ENCODE measurements around the gene HNF1A.
"Not testable (repeated sequence)": the region's sequence is repeated elsewhere in the genome, so short reads cannot be mapped to it uniquely, and the experiment has no call there.

HNF1A gene, protein sequence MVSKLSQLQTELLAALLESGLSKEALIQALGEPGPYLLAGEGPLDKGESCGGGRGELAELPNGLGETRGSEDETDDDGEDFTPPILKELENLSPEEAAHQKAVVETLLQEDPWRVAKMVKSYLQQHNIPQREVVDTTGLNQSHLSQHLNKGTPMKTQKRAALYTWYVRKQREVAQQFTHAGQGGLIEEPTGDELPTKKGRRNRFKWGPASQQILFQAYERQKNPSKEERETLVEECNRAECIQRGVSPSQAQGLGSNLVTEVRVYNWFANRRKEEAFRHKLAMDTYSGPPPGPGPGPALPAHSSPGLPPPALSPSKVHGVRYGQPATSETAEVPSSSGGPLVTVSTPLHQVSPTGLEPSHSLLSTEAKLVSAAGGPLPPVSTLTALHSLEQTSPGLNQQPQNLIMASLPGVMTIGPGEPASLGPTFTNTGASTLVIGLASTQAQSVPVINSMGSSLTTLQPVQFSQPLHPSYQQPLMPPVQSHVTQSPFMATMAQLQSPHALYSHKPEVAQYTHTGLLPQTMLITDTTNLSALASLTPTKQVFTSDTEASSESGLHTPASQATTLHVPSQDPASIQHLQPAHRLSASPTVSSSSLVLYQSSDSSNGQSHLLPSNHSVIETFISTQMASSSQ

GRCh38 chr12:120978296-120979219 is at the start of gene HNF1A:
TSS of gene HNF1A (plus strand) at chr12:120978543. CDS start at chr12:120978769, 226 bp downstream.
- no peak for DNase-seq (ENCODE audit: low read depth in 2 of 2)

DNA sequence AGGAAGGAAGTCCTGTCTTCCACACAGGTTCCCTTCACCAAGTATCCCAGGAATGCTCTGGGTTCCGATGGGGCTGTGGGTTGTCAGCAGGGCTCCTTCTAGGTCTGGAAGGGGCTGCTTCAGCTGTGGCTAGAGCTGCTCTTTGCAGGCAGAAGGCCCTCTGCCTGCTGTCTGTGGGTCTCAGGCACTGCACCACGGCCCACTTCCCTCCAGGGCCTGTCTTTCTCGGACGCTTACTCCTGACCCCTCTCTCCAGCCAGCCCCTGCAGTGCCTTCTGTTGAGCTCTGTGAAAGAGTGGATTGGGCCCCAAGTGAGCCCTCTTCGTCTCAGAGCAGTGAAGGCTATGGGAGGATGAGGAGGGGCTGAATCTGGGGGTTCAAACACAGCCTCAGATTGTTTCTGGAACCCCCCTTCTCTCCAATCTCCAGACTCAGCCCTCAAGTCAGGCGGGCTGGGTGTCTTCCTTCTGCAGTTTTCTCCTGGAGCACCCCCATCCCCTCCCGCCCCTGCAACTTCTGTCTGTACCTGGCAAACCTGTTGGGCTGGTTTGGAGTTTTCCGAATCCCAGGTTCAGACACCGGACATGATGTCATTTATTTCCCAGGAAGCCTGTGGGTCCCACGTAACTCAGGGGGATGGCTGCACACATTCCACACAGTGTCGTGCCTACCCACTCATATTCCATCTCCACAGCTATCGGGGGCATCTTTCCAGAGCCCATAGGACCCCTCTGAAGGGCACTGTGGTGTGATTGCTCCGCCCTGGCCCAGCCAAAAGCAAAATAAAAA is 49.3 kb upstream of the HNF1A start:
- DNase-seq (ENCODE audit: low read depth in 2 of 2), result no peak

DNA sequence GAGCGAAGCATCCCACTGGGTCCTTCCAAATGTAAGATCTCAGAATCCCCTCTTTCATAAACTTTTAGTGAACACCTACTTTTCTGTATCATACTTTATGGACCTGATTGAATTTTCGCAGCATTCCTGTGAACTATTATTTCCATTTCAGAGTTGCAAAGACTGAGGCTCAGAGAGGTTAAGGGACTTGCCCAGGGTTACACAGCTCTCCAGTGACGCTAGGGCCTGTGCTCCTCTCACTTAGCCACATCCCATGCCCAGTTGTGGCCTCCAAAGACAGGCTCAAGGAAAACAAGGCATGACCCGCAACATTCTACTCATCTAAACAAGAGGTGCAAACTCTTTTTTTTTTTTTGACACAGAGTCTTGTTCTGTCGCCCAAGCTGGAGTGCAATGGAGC is 48.3 kb upstream of the HNF1A start:
- no peak for DNase-seq (ENCODE audit: low read depth in 2 of 2)

DNA sequence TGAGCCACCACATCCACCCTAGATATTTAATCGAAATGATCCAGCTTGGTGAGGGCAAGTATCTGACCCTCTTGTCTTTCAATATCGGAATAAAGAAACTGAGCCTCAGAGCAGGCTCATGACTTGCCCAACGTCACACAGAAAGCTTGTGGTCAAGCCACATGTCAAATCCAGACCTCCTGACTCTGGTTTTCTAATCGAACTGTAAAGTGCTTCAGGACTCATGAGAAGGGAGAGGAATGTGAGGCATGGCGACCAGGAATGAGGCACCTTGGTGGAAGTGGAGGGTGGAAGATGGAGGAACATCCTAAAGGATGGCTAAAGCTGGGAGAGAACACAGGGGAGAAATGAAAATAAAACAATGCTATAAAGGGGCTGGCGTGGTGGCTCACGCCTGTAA is 46.3 kb upstream of the HNF1A start:
- no peak for DNase-seq (ENCODE audit: low read depth in 2 of 2)

GRCh38 chr12:120932956-120933526 is 45.3 kb upstream of the HNF1A start:
- no peak for DNase-seq (ENCODE audit: low read depth in 2 of 2)

DNA sequence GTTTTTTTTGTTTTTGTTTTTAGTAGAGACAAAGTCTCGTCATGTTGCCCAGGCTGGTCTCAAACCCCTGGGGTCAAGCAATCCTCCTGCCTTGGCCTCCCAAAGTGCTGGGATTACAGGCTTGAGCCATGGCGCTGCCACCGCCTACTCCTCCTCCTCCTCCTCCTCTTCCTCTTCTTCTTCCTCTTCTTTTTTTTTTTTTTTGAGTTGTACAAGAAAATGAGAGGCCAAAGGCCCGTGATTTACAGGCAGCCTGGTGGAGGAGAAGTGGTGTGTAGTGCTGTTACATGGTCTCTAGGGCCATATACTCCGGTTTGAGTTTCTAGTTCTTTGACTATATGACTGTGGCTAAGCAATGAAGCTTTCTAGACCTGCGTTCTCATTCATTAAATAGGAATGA is 44.6 kb upstream of the HNF1A start:
- no peak for DNase-seq (ENCODE audit: low read depth in 2 of 2)

DNA sequence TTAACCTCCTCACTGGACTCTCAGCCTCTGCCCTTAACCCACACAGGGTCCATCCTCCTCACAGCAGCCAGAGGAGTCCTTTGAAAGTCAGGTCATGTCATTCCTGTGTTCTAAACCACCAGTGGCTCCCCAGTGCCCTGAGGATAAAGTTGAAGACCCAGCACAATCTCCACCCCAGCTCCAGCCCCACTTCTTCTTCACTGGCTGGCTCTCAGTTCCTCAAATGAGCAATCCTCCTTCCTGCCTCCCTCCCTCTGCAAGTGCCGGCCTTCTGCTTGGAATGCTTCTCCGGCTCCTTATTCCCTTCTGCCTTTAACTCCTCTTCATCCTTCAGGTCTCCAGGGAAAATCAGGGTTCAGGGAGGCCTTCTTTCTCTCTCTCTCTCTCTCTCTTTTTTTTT is 42.1 kb upstream of the HNF1A start:
- no peak for DNase-seq (ENCODE audit: low read depth in 2 of 2)

DNA sequence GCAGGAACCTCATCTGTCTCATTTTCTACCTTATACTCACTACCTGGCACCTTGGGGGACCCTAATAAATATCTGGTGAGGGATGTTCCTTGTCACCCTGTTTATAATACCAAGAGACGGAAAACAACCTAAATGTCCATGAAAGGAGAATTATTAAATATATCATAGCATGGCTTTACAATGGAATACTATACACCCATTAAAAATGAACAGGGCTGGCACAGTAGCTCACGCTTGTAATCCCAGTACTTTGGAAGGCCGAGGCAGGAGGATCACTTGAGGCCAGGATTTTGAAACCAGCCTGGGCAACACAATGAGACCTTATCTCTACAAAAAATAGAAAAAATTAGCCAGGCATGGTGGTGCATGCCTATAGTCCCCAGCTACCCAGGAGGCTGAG is 39.8 kb upstream of the HNF1A start:
- no peak for DNase-seq (ENCODE audit: low read depth in 2 of 2)

DNA sequence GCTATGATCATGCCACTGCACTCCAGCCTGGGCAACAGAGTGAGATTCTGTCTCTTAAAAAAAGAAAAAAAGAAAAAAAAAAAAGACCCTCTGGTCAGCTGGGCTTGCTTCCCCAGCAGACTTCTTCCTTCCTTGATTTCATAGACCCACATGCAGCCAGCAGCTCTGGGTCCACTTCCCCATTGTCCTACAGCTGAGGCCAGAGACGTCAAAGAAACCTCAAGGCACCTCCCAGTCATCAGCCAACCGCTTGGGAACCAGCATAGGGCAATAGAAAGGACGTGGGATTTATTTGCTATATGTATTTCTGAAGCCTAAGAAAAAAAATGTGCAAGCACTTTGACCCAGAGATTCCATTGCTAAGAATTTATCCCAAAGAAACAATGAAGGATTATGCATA is 38.8 kb upstream of the HNF1A start:
- DNase-seq (ENCODE audit: low read depth in 2 of 2), result no peak

GRCh38 chr12:120940006-120940405 is 38.3 kb upstream of the HNF1A start:
- no peak for DNase-seq (ENCODE audit: low read depth in 2 of 2)

- no peak for DNase-seq (ENCODE audit: low read depth in 2 of 2)
Observed at GRCh38 chr12:120940799-120941198, 37.5 kb upstream of the HNF1A start.

- no peak for DNase-seq (ENCODE audit: low read depth in 2 of 2)
Observed at GRCh38 chr12:120941412-120941811, 36.9 kb upstream of the HNF1A start.

DNA sequence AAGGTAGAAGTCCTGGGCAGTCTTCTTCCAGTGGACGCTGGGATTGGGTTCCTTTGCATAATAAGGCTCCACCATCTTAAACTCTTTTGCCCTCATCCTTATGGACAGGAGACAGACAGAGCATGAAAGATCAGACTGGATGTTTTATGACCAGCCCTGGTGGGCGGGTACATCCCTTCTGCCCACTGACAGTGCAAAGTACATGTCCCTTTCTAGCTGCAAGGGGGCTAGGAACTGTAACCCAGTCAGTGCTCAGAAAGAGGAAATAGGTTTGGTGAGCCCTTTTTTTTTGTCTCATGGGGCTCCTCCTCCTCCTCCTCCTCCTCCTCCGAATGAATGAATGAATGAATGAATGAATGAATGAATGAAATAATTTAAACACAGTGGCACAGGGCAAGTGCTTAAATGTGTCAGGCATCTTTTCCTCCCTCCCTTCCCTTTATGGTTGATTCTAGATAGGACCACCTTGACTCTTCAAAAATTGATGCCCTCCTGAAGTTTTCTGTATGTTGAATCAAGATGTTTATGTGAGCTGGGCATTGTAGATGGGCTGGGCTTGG is 36.4 kb upstream of the HNF1A start:
- no peak for DNase-seq (ENCODE audit: low read depth in 2 of 2)

- DNase-seq (ENCODE audit: low read depth in 2 of 2), result no peak
Observed at GRCh38 chr12:120943482-120943881, 34.9 kb upstream of the HNF1A start.

GRCh38 chr12:120944645-120945217 is 33.6 kb upstream of the HNF1A start:
- DNase-seq (ENCODE audit: low read depth in 2 of 2), result peak; percentile 21 to 46

DNA sequence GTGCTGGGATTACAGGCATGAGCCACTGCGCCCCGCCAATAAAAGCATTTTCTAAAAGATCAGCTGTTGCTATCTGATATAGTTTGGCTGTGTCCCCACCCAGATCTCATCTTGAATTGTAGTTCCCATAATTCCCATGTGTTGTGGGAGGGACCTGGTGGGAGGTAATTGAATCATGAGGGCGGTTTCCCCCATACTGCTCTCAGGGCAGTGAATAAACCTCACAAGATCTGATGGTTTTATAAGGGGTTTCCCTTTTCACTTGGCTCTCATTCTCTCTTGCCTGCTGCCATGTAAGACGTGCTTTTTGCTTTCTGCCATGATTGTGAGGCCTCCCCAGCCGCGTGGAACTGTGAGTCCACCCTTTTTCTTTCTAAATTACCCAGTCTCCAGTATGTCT is 32.8 kb upstream of the HNF1A start:
- not testable (repeated sequence) for DNase-seq (ENCODE audit: low read depth in 2 of 2)

DNA sequence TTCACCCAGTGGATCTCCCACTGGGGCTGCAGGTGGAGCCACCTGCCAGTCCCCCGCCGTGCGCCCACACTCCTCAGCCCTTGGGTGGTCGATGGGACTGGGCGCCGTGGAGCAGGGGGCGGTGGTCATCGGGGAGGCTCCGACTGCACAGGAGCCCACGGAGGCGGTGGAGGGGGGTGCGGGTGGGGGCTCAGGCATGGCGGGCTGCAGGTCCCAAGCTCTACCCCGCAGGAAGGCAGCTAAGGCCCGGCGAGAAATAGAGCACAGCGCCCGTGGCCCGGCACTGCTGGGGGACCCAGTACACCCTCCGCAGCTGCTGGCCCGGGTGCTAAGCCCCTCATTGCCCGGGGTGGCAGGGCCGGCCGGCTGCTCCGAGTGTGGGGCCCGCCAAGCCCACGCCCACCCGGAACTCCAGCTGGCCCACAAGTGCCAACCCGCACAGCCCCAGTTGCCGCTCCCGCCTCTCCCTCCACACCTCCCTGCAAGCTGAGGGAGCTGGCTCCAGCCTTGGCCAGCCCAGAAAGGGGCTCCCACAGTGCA is 28.0 kb upstream of the HNF1A start:
- not testable (repeated sequence) for DNase-seq (ENCODE audit: low read depth in 2 of 2)

DNA sequence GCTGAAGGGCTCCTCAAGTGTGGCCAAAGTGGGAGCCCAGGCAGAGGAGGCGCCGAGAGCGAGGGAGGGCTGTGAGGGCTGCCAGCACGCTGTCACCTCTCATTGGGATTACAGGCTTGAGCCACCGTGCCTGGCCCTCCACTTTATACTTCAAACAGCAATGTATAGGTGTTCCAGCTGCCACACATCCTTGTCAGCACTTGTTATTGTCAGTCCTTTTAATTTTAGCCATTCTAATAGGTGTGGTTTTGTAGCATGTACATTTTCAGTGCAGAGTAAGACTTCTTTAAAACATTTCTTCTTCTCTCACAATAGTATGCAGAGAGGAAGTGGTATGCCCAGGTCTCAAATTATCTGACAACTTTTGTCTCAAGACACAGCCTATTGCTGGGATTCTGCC is 27.5 kb upstream of the HNF1A start:
- no peak for DNase-seq (ENCODE audit: low read depth in 2 of 2)

GRCh38 chr12:120955232-120955631 is 23.1 kb upstream of the HNF1A start:
- DNase-seq (ENCODE audit: low read depth in 2 of 2), result no peak

Measured in stimulated activated CD8-positive, alpha-beta memory T cell treated with anti-CD3 and anti-CD28 coated beads, Interleukin-7, amount 100 ng/mL, for 1 hour (primary cell).